Naive thymus-derived CD4-positive, alpha-beta T cell (primary cell): ENCODE data around the gene AJAP1. TPM values are rescaled to one million over a fixed set of nuclear protein-coding genes. Genes with fewer than 3 reads are reported as not detected.

Source experiments
- ATAC-seq: fragments of 150-1000 bp; cut with Tn5 transposase; 2 replicates; pipeline ENCODE4 v1.10.0; 2021; ENCODE audit warnings: mild to moderate bottlenecking, moderate library complexity
- CTCF ChIA-PET: fragments of 350-600 bp; sonication (Branson Sonifier 250); formaldehyde crosslinking; loops from one replicate; lab custom pipeline; 2021; ENCODE audit warnings: antibody characterized with exemption; lab: Charles Lee
- POLR2A ChIA-PET: fragments of 350-600 bp; sonication (Branson Sonifier 250); formaldehyde crosslinking; loops from one replicate; lab custom pipeline; 2021; ENCODE audit warnings: antibody characterized with exemption, inconsistent platforms; lab: Charles Lee
- DNase-seq, 9 donors: peaks; one replicate each; pipeline versions ENCODE4 v3.0.0 to v3.0.0-alpha.2; 2020 to 2022; ENCODE audit warnings: mixed read lengths in 1 of 9
- H3K27ac ChIP-seq: one replicate; pipeline ENCODE4 v1.7.0; 2013; ENCODE audit warnings: mild to moderate bottlenecking, low read depth, low read length, moderate library complexity
- H3K27me3 ChIP-seq, 2 donors: one replicate each; pipeline ENCODE4 v1.7.0; 2013; ENCODE audit warnings: low read length in 2 of 2, mild to moderate bottlenecking in 2 of 2, moderate library complexity in 2 of 2; ENCODE audit not compliant: control insufficient read depth in 2 of 2, insufficient read depth in 2 of 2
- H3K36me3 ChIP-seq, 3 experiments: 1 replicate in 2 of 3; 2 replicates in 1 of 3; pipeline ENCODE4 v1.7.0; 2013; ENCODE audit warnings: low read length in 3 of 3, mild to moderate bottlenecking in 3 of 3, moderate library complexity in 1 of 3; ENCODE audit not compliant: insufficient read depth in 3 of 3, control insufficient read depth in 2 of 3
- H3K4me1 ChIP-seq, 2 donors: one replicate each; pipeline ENCODE4 v1.7.0; 2013; ENCODE audit warnings: low read length in 2 of 2, mild to moderate bottlenecking in 2 of 2, moderate library complexity in 1 of 2; ENCODE audit not compliant: control insufficient read depth in 2 of 2, insufficient read depth in 2 of 2
- H3K4me3 ChIP-seq: 2 replicates; pipeline ENCODE4 v1.7.0; 2013; ENCODE audit warnings: mild to moderate bottlenecking, low read length
- H3K9me3 ChIP-seq, 3 experiments: 1 replicate in 2 of 3; 2 replicates in 1 of 3; pipeline ENCODE4 v1.7.0; 2013; ENCODE audit warnings: low read length in 3 of 3; ENCODE audit not compliant: control insufficient read depth in 2 of 3
- H3K27ac Mint-ChIP-seq, 9 donors: one replicate each; pipeline ENCODE4 v1.8.0; 2020 to 2022; ENCODE audit warnings: mixed read lengths in 9 of 9, mild to moderate bottlenecking in 8 of 9, moderate library complexity in 5 of 9, inconsistent platforms in 2 of 9
- H3K27me3 Mint-ChIP-seq, 5 donors: one replicate each; pipeline ENCODE4 v1.8.0; 2021 to 2022; ENCODE audit warnings: mixed read lengths in 5 of 5, mild to moderate bottlenecking in 1 of 5
- H3K36me3 Mint-ChIP-seq, 5 donors: one replicate each; pipeline ENCODE4 v1.8.0; 2020 to 2022; ENCODE audit warnings: mixed read lengths in 5 of 5, mild to moderate bottlenecking in 3 of 5, inconsistent platforms in 1 of 5
- H3K4me1 Mint-ChIP-seq, 7 donors: one replicate each; pipeline ENCODE4 v1.8.0; 2020 to 2022; ENCODE audit warnings: mixed read lengths in 7 of 7, mild to moderate bottlenecking in 3 of 7, inconsistent platforms in 1 of 7
- H3K4me3 Mint-ChIP-seq, 10 donors: one replicate each; pipeline ENCODE4 v1.8.0; 2020 to 2022; ENCODE audit warnings: mild to moderate bottlenecking in 10 of 10, mixed read lengths in 10 of 10, moderate library complexity in 6 of 10, inconsistent platforms in 2 of 10
- H3K9me3 Mint-ChIP-seq, 11 donors: one replicate each; pipeline ENCODE4 v1.8.0; 2020 to 2022; ENCODE audit warnings: mixed read lengths in 11 of 11, mild to moderate bottlenecking in 4 of 11, inconsistent platforms in 1 of 11, moderate library complexity in 1 of 11
- intact Hi-C, 2 donors: fragments of 100-400 bp; cut with micrococcal nuclease; formaldehyde crosslinking; loops; one replicate each; pipeline ENCODE4 v1.15.1; 2023
- polyA plus RNA-seq, 2 donors: library from polyadenylated mRNA; unstranded; fragments of 300-500 nt; fragmentation: Illumina TruSeq; gene quantifications; one replicate each; pipeline ENCODE4 v1.2.3, GENCODE V29; 2021
- total RNA-seq, 6 experiments: library from RNA in 5 of 6; stranded (reverse) in 5 of 6; gene quantifications; 1 replicate in 5 of 6; 2 replicates in 1 of 6; pipeline ENCODE4 v1.2.3 and lab custom pipeline; 2021 to 2026

Gene AJAP1
- total and polyA plus RNA-seq, 7 experiments from 2014 or later: 0.09 to 2.4 (median 0.82) TPM; not detected in 1

DNA sequence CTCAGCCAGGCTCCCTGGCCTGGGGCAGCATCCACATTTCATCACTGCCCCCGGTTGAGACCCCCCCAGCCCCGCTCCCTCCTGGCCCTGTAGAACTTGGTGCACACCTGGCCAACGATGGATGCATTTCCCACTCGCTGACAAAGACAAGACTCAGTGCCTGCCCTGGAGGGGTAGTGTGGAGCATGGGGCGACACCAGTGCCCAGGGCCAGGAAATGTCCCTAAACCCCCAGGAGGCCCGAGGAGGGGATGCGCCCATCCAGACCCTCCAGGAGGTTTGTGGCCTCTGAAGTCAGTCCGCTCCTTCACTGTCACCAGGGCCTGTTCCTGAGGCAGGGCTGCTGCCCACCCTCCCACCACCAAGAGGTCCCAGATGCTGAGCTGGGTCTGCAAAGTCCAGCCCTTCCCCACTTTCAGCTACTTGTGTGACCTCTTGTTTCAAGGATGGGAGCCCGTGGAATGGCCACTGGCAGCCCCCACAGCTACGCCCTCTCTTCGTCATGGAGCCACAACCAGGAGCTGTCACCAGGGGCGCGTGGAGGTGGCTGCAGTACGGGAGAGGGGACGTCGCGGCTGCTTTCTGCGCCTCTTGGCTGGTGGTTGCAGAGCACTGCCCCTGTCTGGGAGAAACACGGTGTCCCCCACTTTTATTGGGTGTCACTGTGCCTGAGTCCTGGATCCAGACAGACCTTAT lies 35.7 kb downstream of the AJAP1 start:
- H3K9me3 Mint-ChIP-seq: peaks cover 0 to 3% (median 0%) of the 10 kb centered on the region in 11 donors
- Histone ChIP-seq H3K27me3 (no peaks in the 10 kb centered on the region), H3K9me3 (no peaks in the 10 kb centered on the region), H3K36me3 (no peaks in the 10 kb centered on the region), H3K4me3 (no peak overlapping the region), H3K27ac (no peak overlapping the region), H3K4me1 (no peaks in the 10 kb centered on the region)
- no peak overlapping the region for H3K4me3 Mint-ChIP-seq
- DNase-seq (no peak), ATAC-seq (no peak)
- peaks cover 0 to 10% (median 0%) of the 10 kb centered on the region in 7 donors for H3K4me1 Mint-ChIP-seq
- intact Hi-C loops: no loop called here
- peaks cover 0 to 19% (median 10%) of the 10 kb centered on the region in 5 donors for H3K27me3 Mint-ChIP-seq
- peaks cover 0 to 5% (median 0%) of the 10 kb centered on the region in 5 donors for H3K36me3 Mint-ChIP-seq
- POLR2A ChIA-PET: no interaction called here
- H3K27ac Mint-ChIP-seq: no peak overlapping the region
- CTCF ChIA-PET: no interaction called here

- peaks cover 0 to 7% (median 0%) of the 10 kb centered on the region in 5 donors for H3K36me3 Mint-ChIP-seq
- ChIA-PET CTCF (no interaction called here), POLR2A (interaction anchor here (0.6 kb wide), 1 partner anchor 771 kb away, joined by 3 read pairs; no protein-coding TSS in a partner anchor)
- H3K4me3 ChIP-seq: no peak overlapping the region
- no peaks in the 10 kb centered on the region for H3K9me3 ChIP-seq
- H3K27ac Mint-ChIP-seq: no peak overlapping the region
- no peaks in the 10 kb centered on the region for H3K27me3 ChIP-seq
- DNase-seq (no peak), ATAC-seq (no peak)
- H3K9me3 Mint-ChIP-seq: peaks cover 0 to 7% (median 0%) of the 10 kb centered on the region in 11 donors
- intact Hi-C loops: no loop called here
- H3K4me3 Mint-ChIP-seq: no peak overlapping the region
- H3K36me3 ChIP-seq: no peaks in the 10 kb centered on the region
- no peak overlapping the region for H3K27ac ChIP-seq
- no peaks in the 10 kb centered on the region for H3K4me1 ChIP-seq
- H3K4me1 Mint-ChIP-seq: peaks cover 0 to 10% (median 0%) of the 10 kb centered on the region in 7 donors
- H3K27me3 Mint-ChIP-seq: peaks cover 0 to 20% (median 10%) of the 10 kb centered on the region in 5 donors
These were observed 36.7 kb downstream of the AJAP1 start for GRCh38 chr1:4690951-4691675.

DNA sequence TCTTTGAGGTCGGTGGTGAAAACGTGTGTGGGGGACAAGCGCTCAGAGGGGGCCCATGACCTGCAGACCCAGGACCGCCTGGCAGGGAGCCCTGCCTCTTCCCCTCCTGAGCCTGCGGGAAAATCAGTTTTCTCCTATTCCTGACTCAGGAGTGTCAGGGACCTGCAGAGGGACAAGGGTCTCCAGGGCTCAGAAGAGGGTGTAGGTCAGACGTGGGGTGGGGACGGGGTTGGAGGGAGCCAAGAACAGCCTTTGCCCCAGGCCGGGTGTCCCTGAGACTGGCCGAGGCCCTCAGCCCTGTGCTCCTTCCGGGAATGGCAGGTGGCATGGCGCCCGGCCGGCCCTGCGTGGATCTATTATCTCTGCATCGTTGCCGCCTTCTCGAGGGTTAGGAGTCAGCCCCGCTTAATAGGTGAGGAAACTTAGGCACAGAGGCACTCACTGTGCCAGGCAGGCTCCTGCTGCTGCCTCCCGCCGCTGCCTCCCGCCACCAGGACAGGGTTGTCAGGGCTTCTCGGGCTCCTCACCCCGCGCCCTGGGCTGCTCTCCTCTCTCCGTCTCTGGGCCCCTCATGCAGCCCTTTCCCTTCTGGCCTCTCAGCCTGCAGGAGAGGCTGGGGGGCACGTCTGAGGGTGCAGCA lies 37.5 kb downstream of the AJAP1 start:
- H3K9me3 ChIP-seq: no peaks in the 10 kb centered on the region
- Mint-ChIP-seq H3K36me3 (peaks cover 0 to 7% (median 0%) of the 10 kb centered on the region in 5 donors), H3K9me3 (peaks cover 0 to 7% (median 0%) of the 10 kb centered on the region in 11 donors), H3K4me3 (no peak overlapping the region), H3K27me3 (peaks cover 0 to 13% (median 5%) of the 10 kb centered on the region in 5 donors), H3K27ac (no peak overlapping the region), H3K4me1 (peaks cover 0 to 5% (median 0%) of the 10 kb centered on the region in 7 donors)
- no peaks in the 10 kb centered on the region for H3K36me3 ChIP-seq
- CTCF ChIA-PET: no interaction called here
- H3K4me3 ChIP-seq: no peak overlapping the region
- intact Hi-C loops: no loop called here
- no peak for ATAC-seq
- POLR2A ChIA-PET: interaction anchor here (0.6 kb wide), 1 partner anchor 772 kb away, joined by 3 read pairs; no protein-coding TSS in a partner anchor
- no peak for DNase-seq
- H3K4me1 ChIP-seq: no peaks in the 10 kb centered on the region
- H3K27me3 ChIP-seq: no peaks in the 10 kb centered on the region
- no peak overlapping the region for H3K27ac ChIP-seq

DNA sequence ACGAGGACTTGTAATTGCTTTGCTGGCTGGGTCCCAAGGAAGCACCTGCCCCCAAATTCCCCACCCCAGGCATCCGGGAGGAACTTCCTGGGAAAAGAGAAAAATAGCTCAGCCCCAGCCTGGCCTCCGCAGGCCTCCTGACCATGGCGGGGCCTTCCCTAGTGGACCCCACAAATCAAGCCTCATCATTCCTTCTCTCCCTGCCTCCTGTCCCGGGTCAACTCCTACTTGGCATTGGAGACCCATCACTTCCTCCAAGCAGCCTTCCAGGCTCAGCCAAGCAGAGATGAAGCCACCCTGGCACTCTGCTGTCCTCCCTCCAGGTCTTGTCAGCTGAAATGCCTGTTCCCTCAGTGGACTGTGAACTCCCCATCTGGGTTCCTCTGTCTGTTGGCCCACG lies 38.0 kb downstream of the AJAP1 start:
- H3K27ac Mint-ChIP-seq: no peak overlapping the region
- Histone ChIP-seq H3K4me3 (no peak overlapping the region), H3K27me3 (no peaks in the 10 kb centered on the region), H3K9me3 (no peaks in the 10 kb centered on the region), H3K36me3 (no peaks in the 10 kb centered on the region), H3K4me1 (no peaks in the 10 kb centered on the region), H3K27ac (no peak overlapping the region)
- peaks cover 0 to 7% (median 0%) of the 10 kb centered on the region in 11 donors for H3K9me3 Mint-ChIP-seq
- no peaks in the 10 kb centered on the region for H3K4me1 Mint-ChIP-seq
- peaks cover 0 to 7% (median under 1%) of the 10 kb centered on the region in 5 donors for H3K27me3 Mint-ChIP-seq
- DNase-seq (no peak), ATAC-seq (no peak)
- peaks cover 0 to 7% (median 0%) of the 10 kb centered on the region in 5 donors for H3K36me3 Mint-ChIP-seq
- intact Hi-C loops: no loop called here
- ChIA-PET POLR2A (no interaction called here), CTCF (no interaction called here)
- H3K4me3 Mint-ChIP-seq: no peak overlapping the region

GRCh38 chr1:4693331-4693730 lies 38.9 kb downstream of the AJAP1 start:
- no peak for ATAC-seq
- H3K27ac Mint-ChIP-seq: no peak overlapping the region
- Histone ChIP-seq H3K36me3 (no peaks in the 10 kb centered on the region), H3K4me3 (no peak overlapping the region), H3K27me3 (no peaks in the 10 kb centered on the region), H3K4me1 (no peaks in the 10 kb centered on the region), H3K9me3 (no peaks in the 10 kb centered on the region), H3K27ac (no peak overlapping the region)
- H3K9me3 Mint-ChIP-seq: peaks cover 0 to 7% (median 0%) of the 10 kb centered on the region in 11 donors
- peaks cover 0 to 7% (median 0%) of the 10 kb centered on the region in 5 donors for H3K36me3 Mint-ChIP-seq
- H3K4me3 Mint-ChIP-seq: no peak overlapping the region
- H3K4me1 Mint-ChIP-seq: no peaks in the 10 kb centered on the region
- intact Hi-C loops: no loop called here
- POLR2A ChIA-PET: no interaction called here
- no peak for DNase-seq
- CTCF ChIA-PET: no interaction called here
- H3K27me3 Mint-ChIP-seq: peaks cover 0 to 7% (median 0%) of the 10 kb centered on the region in 5 donors

DNA sequence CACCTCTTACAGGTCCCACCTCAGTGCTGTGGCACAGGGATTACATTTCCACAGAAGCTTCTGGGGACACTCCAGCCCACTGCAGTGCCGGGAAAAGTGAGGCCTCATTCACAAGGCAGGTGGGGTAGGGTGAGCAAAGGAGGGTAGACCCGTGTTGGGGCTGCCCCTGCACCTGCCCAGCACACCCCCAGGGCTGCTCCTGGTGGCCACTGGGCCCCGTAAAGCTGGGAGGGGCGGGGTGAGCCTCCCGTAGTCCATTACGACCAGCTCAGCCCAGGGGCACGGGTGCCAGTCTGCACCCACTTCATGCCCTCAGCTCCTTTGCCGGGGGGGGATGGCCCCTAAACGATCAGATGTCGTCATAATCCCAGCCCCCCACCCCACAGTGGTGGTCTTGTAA lies 39.5 kb downstream of the AJAP1 start:
- H3K27me3 Mint-ChIP-seq: peaks cover 0 to 7% (median 0%) of the 10 kb centered on the region in 5 donors
- intact Hi-C loops: no loop called here
- ChIA-PET CTCF (no interaction called here), POLR2A (no interaction called here)
- H3K4me1 Mint-ChIP-seq: no peaks in the 10 kb centered on the region
- H3K36me3 Mint-ChIP-seq: peaks cover 0 to 7% (median 0%) of the 10 kb centered on the region in 5 donors
- Histone ChIP-seq H3K27ac (no peak overlapping the region), H3K9me3 (no peaks in the 10 kb centered on the region), H3K27me3 (no peaks in the 10 kb centered on the region), H3K4me1 (no peaks in the 10 kb centered on the region), H3K36me3 (no peaks in the 10 kb centered on the region), H3K4me3 (no peak overlapping the region)
- no peak overlapping the region for H3K4me3 Mint-ChIP-seq
- peaks cover 0 to 7% (median 0%) of the 10 kb centered on the region in 11 donors for H3K9me3 Mint-ChIP-seq
- no peak for DNase-seq
- H3K27ac Mint-ChIP-seq: no peak overlapping the region
- ATAC-seq: no peak
